A549 (cell line): ENCODE data around the gene PUM2. TPM values are rescaled to one million over a fixed set of nuclear protein-coding genes. Genes with fewer than 3 reads are reported as not detected.
A peak's percentile ranks its signal among the peaks of the same experiment; 100 is the strongest.

Source experiments
- ATAC-seq, 2 experiments: fragments of 200-7000 bp in 1 of 2; fragments of >200 bp in 1 of 2; cut with Nextera tagmentation in 1 of 2; cut with Tn5 transposase in 1 of 2; 3 replicates each; pipeline versions ENCODE4 v1.8.0 to v1.9.1; 2018 to 2020; ENCODE audit warnings: mild to moderate bottlenecking in 1 of 2, moderate library complexity in 1 of 2
- CTCF ChIA-PET: fragments of 300-600 bp; sonication (Branson Sonifier 250); formaldehyde crosslinking; extraction: SDS; loops from one replicate; lab custom pipeline; 2021; ENCODE audit warnings: antibody characterized with exemption, inconsistent platforms; lab: Yijun Ruan, JAX
- POLR2A ChIA-PET: fragments of 350-600 bp; formaldehyde crosslinking; extraction: SDS; loops from one replicate; lab custom pipeline; 2021; ENCODE audit warnings: antibody characterized with exemption, inconsistent platforms; lab: Yijun Ruan, JAX
- DNase-seq, 2 experiments: peaks; one replicate each; pipeline versions ENCODE4 v3.0.0 to v3.0.0-alpha.2; 2011 to 2016; ENCODE audit warnings: low read depth in 1 of 2, low spot score in 1 of 2
- FAIRE-seq: peaks from 2 replicates; lab custom pipeline; 2011; peaks lifted over from hg19 to GRCh38; lab: Jason Lieb, UNC
- H3K27ac ChIP-seq, 2 experiments: fragments of >200 bp; sonication (Bioruptor Twin); formaldehyde crosslinking; 3 replicates each; pipeline ENCODE4 v1.5.1; 2016 to 2017
- H3K4me1 ChIP-seq: fragments of >200 bp; sonication (Bioruptor Twin); formaldehyde crosslinking; 3 replicates; pipeline ENCODE4 v1.6.1; 2016
- H3K4me2 ChIP-seq: fragments of >200 bp; sonication (Bioruptor Twin); formaldehyde crosslinking; 3 replicates; pipeline ENCODE4 v1.6.1; 2016
- H3K4me3 ChIP-seq: fragments of >200 bp; sonication (Bioruptor Twin); formaldehyde crosslinking; 3 replicates; pipeline ENCODE4 v1.5.1; 2016
- H3K9me3 ChIP-seq: fragments of >200 bp; sonication (Bioruptor Twin); formaldehyde crosslinking; 3 replicates; pipeline ENCODE4 v1.6.1; 2016
- BHLHE40 ChIP-seq: IDR thresholded peaks from 2 replicates; pipeline ENCODE4 v1.6.1; 2012; ENCODE audit warnings: low read depth, low read length, inconsistent platforms
- E2F6 ChIP-seq: IDR thresholded peaks from 2 replicates; pipeline ENCODE4 v1.6.1; 2012; ENCODE audit warnings: low read depth, borderline replicate concordance
- ESRRA ChIP-seq: fragments of 150-350 bp; IDR thresholded peaks from 2 replicates; pipeline ENCODE4 v1.6.1; 2014; ENCODE audit warnings: mild to moderate bottlenecking, low read length, borderline replicate concordance
- GATA3 ChIP-seq: IDR thresholded peaks from 2 replicates; pipeline ENCODE4 v1.6.1; 2012; ENCODE audit warnings: borderline replicate concordance
- HES2 ChIP-seq: fragments of >200 bp; sonication (Bioruptor Twin); formaldehyde crosslinking; IDR thresholded peaks from 2 replicates; pipeline ENCODE4 v1.6.1; 2016
- HOXA7 ChIP-seq: fragments of 250-450 bp; sonication (Bioruptor Pico); IDR thresholded peaks from 2 replicates; pipeline ENCODE4 v1.5.0; 2020; ENCODE audit warnings: mild to moderate bottlenecking, moderate library complexity
- MYC ChIP-seq: IDR thresholded peaks from 2 replicates; pipeline ENCODE4 v1.6.1; 2012; ENCODE audit warnings: mild to moderate bottlenecking, inconsistent platforms, low read length, improper control_type of control experiment, borderline replicate concordance
- NFE2L2 ChIP-seq: fragments of 150-350 bp; conservative IDR thresholded peaks from 2 replicates; pipeline ENCODE4 v1.6.1; 2014; ENCODE audit warnings: low read length
- NPAS2 ChIP-seq: fragments of 250-450 bp; sonication (Bioruptor Pico); IDR thresholded peaks from 2 replicates; pipeline ENCODE4 v1.8.0; 2022; ENCODE audit warnings: mild to moderate bottlenecking, moderate library complexity, borderline replicate concordance
- PBX3 ChIP-seq: IDR thresholded peaks from 2 replicates; pipeline ENCODE4 v1.6.1; 2012
- PHF8 ChIP-seq: fragments of 200-600 bp; sonication (generic); IDR thresholded peaks from 2 replicates; pipeline ENCODE4 v1.6.1; 2016; ENCODE audit warnings: low read depth, mild to moderate bottlenecking, antibody characterized with exemption, moderate library complexity, borderline replicate concordance
- POLR2AphosphoS2 ChIP-seq: conservative IDR thresholded peaks from 2 replicates; pipeline ENCODE4 v1.6.1; 2012; ENCODE audit warnings: low read length, improper control_type of control experiment, inconsistent platforms
- RAD21 ChIP-seq, 2 experiments: fragments of >200 bp in 1 of 2; sonication (Bioruptor Twin) in 1 of 2; formaldehyde crosslinking in 1 of 2; IDR thresholded peaks in 1 of 2; conservative IDR thresholded peaks in 1 of 2; 2 replicates in 1 of 2; 3 replicates in 1 of 2; pipeline ENCODE4 v1.6.1; 2012 to 2018; ENCODE audit warnings: inconsistent platforms in 1 of 2
- RARB ChIP-seq: fragments of 250-450 bp; sonication (Bioruptor Pico); IDR thresholded peaks from 2 replicates; pipeline ENCODE4 v1.8.0; 2021; ENCODE audit warnings: mild to moderate bottlenecking, moderate library complexity
- RCOR1 ChIP-seq: fragments of 150-350 bp; IDR thresholded peaks from 2 replicates; pipeline ENCODE4 v1.6.1; 2014; ENCODE audit warnings: antibody characterized with exemption, low read length, low read depth
- RNF2 ChIP-seq: fragments of 200-600 bp; sonication (generic); IDR thresholded peaks from 2 replicates; pipeline ENCODE4 v1.6.1; 2016; ENCODE audit warnings: low read depth, mild to moderate bottlenecking, antibody characterized with exemption, moderate library complexity, borderline replicate concordance
- SMC3 ChIP-seq: fragments of >200 bp; sonication (Bioruptor Twin); formaldehyde crosslinking; IDR thresholded peaks from 3 replicates; pipeline ENCODE4 v1.6.1; 2018; ENCODE audit warnings: inconsistent platforms
- SREBF2 ChIP-seq: fragments of 450-650 bp; IDR thresholded peaks from 2 replicates; pipeline ENCODE4 v1.6.1; 2014; ENCODE audit warnings: mild to moderate bottlenecking, moderate library complexity
- ZFP36 ChIP-seq: fragments of 450-650 bp; IDR thresholded peaks from 2 replicates; pipeline ENCODE4 v1.6.1; 2014; ENCODE audit warnings: borderline replicate concordance; ENCODE audit not compliant: partially characterized antibody
- WGBS: methylation state at CpG from one replicate; pipeline ENCODE4 v1.1.6; 2017; ENCODE audit errors: missing lambda C conversion rate; 5-methylcytosine and 5-hydroxymethylcytosine counted together
- polyA plus RNA-seq, 4 experiments: library from polyadenylated mRNA; depleted of rRNA in 3 of 4; stranded (reverse); fragments of >200 nt; fragmentation: RNase III in 1 of 4; extraction: RNeasy Plus Mini Kit Qiagen cat#74134 plus additional on column Dnase treatment in 1 of 4; gene quantifications; 2 replicates in 3 of 4; 3 replicates in 1 of 4; pipeline ENCODE4 v1.2.3, GENCODE V29; 2011 to 2017
- TF ChIP-seq, protein P1 (sequence below): fragments of 250-450 bp; sonication (Bioruptor Pico); IDR thresholded peaks from 2 replicates; pipeline ENCODE4 v1.5.0; 2020; ENCODE audit warnings: low read depth, mild to moderate bottlenecking, moderate library complexity
- TF ChIP-seq, protein P2 (sequence below): fragments of 250-450 bp; sonication (Bioruptor Pico); IDR thresholded peaks from 2 replicates; pipeline ENCODE4 v1.5.0; 2021; ENCODE audit warnings: mild to moderate bottlenecking, moderate library complexity, borderline replicate concordance

PUM2 gene
- polyA plus RNA-seq, 2 of the 4 experiments (the other 2 are of a cell fraction) = 44.6 to 94.2 TPM

DNA sequence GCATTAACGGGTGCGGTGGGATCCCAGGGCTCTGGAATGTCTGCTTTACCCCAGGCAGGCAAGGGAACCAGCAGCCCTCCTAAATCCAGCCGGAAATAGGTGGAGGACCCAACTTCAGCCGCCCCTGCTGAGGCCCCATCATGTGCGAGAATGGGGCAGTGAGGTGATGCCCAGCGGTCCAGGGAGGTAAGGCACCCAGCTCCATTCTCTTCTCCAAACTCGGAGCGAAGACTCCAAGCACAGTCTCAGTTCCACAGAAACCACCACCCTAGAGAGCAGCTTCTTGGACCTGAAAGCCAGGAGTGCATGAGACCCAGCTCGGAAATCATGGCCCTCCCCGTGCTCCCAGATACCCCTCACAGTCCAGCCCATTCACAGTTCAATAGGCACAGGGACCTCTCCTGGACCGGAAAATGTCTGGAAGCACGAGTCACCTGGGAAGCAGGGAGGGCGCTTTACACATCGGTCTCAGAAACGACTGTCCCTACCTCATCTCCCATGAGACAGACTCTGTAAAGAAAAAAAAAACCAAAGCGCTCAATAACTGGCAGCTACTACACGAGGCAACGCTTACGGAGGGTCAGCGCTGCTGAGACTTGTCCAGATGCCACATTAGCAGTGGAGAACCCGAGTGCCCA, 127.8 kb downstream of the PUM2 start:
- DNase-seq = no peak
- POLR2A ChIA-PET = interaction anchor here (0.6 to 2.6 kb wide), 10 partner anchors 8 to 119 kb away, joined by 3 to 15 read pairs (median 3); no protein-coding TSS in a partner anchor
- Histone ChIP-seq H3K4me3 (peak overlapping the region; percentile 95), H3K4me2 (peak overlapping the region; percentile 80), H3K4me1 (peaks cover 54% of the 10 kb centered on the region), H3K27ac (peak overlapping the region; percentile 96 to 97), H3K9me3 (no peaks in the 10 kb centered on the region)
- 45% methylated on average over 21 of the region's 21 CpGs for WGBS
- no peak for FAIRE-seq
- peak; percentile 0 to 1; a peak in 3 of 6 replicates for ATAC-seq
- CTCF ChIA-PET = interaction anchor here (0.8 to 14.6 kb wide), 15 partner anchors 9 to 208 kb away, joined by 3 to 202 read pairs (median 13); no protein-coding TSS in a partner anchor
- TF ChIP-seq BHLHE40 (0 out of 2 replicates have a peak, but pooled peaks have one; percentile 6), GATA3 (no peak)
- TF ChIP-seq, all 56 proteins: peak for 1

DNA sequence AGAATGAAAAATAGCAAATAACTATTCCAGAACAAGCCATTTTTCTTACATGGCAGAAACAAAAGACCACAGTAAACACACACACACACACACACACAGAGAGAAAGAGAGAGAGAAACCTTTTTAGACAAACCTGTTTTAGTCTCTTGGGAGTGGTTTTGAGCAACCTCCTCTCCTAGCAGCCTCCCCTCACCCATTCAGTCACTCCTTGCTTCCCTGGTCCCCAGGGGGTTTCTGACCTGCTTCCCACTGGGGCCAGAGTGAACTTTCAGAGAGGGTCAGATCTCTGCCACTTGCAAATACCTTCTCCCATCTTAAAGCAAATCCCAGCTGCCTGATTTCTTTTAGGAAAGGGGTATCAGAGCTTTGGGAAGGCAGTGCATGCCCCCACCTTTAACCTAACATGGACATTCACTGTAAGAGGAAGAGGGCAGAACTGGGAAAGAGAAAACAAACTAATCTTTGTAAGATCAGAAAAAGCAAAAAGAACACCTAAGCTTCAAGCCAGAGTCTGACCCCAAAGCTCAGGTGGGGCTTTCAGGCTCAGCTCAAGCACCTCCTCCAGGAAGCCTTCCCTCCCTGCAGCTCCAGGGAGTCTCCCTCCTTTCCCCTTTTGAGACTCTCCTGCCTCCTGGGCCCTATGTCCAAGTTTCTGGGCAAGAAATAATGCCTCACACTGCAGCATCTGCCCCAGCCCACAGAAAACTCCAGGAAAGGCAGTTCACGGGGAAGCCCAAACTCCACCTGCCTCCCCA, 128.5 kb downstream of the PUM2 start:
- TF ChIP-seq NFE2L2 (no peak), RNF2 (no peak), HES2 (no peak), E2F6 (no peak), ZFP36 (peak; percentile 67), SREBF2 (no peak), SMC3 (no peak)
- TF ChIP-seq, protein P1, sequence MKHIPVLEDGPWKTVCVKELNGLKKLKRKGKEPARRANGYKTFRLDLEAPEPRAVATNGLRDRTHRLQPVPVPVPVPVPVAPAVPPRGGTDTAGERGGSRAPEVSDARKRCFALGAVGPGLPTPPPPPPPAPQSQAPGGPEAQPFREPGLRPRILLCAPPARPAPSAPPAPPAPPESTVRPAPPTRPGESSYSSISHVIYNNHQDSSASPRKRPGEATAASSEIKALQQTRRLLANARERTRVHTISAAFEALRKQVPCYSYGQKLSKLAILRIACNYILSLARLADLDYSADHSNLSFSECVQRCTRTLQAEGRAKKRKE (CRISPR knock-in tag) = no peak
- Histone ChIP-seq H3K4me1 (peaks cover 61% of the 10 kb centered on the region), H3K9me3 (no peaks in the 10 kb centered on the region), H3K4me3 (peak overlapping the region; percentile 95), H3K4me2 (peak overlapping the region; percentile 80), H3K27ac (peak overlapping the region; percentile 96 to 97)
- CTCF ChIA-PET = interaction anchor here (0.7 to 14.6 kb wide), 14 partner anchors 12 to 208 kb away, joined by 3 to 202 read pairs (median 10); no protein-coding TSS in a partner anchor
- no peak for FAIRE-seq
- no peak for DNase-seq
- ATAC-seq = no peak
- 100% methylated on average over 1 of the region's 1 CpG for WGBS
- POLR2A ChIA-PET = interaction anchor here (0.7 to 2.6 kb wide), 2 partner anchors 10 to 43 kb away, joined by 3 to 15 read pairs; no protein-coding TSS in a partner anchor

DNA sequence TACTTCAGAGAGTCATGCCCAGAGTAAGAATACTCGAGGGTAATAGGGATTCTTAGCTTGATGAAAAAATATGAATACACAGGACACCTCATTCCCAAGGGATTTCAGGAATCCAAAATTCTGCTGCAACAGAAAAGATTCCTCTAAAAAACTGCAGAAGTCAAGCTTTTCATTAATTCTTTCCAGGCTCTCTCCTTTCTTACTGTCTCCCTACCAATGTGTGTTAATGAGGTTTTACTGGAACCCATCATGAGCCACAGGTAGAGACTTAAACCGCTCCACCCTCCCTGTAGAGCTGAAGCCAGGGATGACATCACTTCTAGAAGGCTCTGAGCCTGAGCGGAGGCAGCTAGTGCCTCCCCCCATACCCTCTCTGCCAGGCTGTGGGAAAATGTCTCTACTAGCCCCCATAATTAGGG, 129.1 kb downstream of the PUM2 start:
- peak overlapping the region; percentile 80 for H3K4me2 ChIP-seq
- peak overlapping the region in 1 of 2 experiments; percentile 96; a peak in 4 of 6 replicates for H3K27ac ChIP-seq
- CTCF ChIA-PET = interaction anchor here (0.7 to 14.6 kb wide), 11 partner anchors 12 to 207 kb away, joined by 3 to 202 read pairs (median 9); no protein-coding TSS in a partner anchor
- no peak for ATAC-seq
- no peak for FAIRE-seq
- TF ChIP-seq RARB (CRISPR knock-in tag) (no peak), PBX3 (no peak), POLR2AphosphoS2 (no peak), PHF8 (no peak), MYC (no peak), NPAS2 (CRISPR knock-in tag) (no peak), RAD21 (conservative IDR thresholded peaks at IDR 0.05 in 1 of 2, IDR thresholded peaks at IDR 0.05 in 1 of 2) (no peak), HOXA7 (no peak), ESRRA (no peak), RCOR1 (no peak)
- TF ChIP-seq, protein P2, sequence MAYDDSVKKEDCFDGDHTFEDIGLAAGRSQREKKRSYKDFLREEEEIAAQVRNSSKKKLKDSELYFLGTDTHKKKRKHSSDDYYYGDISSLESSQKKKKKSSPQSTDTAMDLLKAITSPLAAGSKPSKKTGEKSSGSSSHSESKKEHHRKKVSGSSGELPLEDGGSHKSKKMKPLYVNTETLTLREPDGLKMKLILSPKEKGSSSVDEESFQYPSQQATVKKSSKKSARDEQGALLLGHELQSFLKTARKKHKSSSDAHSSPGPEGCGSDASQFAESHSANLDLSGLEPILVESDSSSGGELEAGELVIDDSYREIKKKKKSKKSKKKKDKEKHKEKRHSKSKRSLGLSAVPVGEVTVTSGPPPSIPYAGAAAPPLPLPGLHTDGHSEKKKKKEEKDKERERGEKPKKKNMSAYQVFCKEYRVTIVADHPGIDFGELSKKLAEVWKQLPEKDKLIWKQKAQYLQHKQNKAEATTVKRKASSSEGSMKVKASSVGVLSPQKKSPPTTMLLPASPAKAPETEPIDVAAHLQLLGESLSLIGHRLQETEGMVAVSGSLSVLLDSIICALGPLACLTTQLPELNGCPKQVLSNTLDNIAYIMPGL = no peak
- no peaks in the 10 kb centered on the region for H3K9me3 ChIP-seq
- peaks cover 61% of the 10 kb centered on the region for H3K4me1 ChIP-seq
- POLR2A ChIA-PET = interaction anchor here (2.6 kb wide), 1 partner anchor 42 kb away, joined by 15 read pairs; no protein-coding TSS in a partner anchor
- WGBS = 58% methylated on average over 3 of the region's 3 CpGs
- no peak overlapping the region for H3K4me3 ChIP-seq
- DNase-seq = no peak
